GM18499 (cell line): ENCODE results near the gene DSCAML1.

Source experiments
- ATAC-seq: cut with Tn5 transposase; IDR thresholded peaks from one replicate; pipeline ENCODE4 v1.9.1; 2021; ENCODE audit warnings: moderate number of reproducible peaks; ENCODE audit not compliant: insufficient read depth, unreplicated experiment

Gene DSCAML1

DNA sequence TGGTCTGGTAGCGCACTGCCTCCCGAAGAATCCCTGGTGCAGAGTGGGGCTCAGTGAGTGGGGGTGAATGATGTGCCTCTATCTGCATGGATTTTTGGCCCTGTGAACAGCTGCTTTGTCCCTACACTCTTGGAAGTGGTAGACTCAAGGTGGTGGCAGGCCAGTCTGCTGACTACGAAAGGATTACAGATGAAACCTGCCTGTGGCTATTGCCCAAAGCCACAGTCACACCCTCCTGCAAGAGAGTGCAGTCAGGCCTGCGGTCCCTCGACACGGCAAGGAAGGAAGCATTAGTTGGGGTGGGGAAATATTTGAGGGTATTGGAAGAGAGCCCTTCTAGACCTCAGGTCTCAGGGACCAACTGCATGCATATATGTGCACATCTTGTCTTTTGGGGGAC lies 63.7 kb downstream of the DSCAML1 start:
- ATAC-seq: no peak

DNA sequence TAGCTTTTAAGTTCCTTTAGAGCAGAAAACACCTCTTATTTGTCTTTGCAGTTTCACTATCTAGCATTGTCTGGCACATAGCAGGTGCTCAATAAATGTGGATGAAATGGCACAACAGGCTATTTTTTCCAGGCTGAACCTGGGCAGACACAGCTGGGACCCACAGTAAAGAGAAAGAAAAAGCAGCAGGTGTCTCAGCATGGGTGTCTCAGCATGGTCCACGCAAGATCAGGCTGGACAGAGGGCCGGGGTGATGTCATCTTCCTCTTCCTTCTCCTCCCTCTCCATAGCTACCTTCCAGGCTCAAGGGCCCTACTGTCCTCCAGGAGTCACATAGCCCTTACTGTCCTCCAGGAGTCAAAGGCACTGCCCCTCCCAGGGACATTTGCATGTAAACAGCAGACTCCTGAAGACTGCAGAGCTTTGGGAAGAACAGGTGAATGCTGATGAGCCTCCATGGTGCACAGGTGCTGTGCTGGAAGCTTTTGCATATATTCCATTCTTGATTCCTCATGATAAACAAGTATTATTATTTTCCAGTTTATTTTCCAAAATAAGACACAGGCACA lies 65.2 kb downstream of the DSCAML1 start:
- ATAC-seq: no peak

DNA sequence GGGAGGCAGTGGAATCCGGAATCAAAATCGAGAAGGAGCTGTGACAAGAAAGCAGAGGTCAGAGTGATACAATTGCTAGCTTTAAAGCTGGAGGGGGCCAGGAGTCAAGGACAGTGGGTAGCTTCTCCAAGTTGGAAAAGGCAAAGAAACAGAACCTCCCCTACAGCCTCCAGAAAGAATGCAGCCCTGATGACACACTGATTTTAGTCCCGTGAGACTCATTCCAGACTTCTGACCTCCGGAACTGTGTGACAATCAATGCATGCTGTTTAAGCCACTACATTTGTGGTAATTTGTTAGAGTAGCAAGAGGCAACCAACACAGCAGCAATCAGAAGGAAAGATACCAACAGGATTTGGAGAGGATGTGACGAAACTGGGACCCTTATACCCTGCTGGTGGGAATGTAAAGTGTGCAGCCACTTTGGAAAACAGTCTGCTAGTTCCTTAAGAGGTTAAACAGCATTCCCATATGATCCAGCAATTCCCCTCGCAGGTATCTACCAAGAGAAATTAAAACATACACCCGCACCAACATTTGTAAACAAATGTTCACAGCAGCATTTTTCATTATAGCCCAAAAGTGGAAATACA lies 66.7 kb downstream of the DSCAML1 start:
- no peak for ATAC-seq

DNA sequence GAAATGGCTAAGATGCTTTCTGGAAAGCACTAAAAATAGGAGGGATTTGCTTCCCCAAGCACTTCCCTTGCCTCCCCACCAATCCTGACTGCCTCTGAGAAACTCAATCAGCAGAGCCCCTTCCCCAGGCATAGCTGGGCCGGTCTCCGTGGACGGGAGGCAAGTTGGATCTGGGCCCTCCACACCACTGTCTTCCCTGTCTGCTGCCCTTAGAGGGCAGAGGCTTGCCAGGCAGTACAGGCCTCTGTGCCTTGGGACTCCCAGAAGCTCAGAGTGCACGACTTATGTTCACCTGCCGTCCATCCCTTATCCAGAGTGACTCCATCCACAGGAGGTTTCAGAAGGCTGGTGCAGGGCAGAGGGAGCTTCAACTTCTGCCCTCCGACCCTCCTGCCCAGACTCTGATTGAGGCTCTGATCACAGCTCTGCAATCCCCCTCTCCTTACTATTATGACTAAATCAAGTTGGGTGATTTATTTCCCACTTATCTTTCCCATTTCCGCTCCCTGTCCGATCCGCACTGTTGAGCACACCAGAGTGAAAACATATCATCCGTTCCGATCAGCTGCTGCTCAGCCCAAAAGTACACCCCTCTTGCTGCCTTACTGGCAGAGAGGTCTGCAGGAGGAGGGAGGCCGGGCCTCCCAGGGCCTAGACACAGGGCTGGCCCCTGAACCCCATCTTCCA lies 71.8 kb downstream of the DSCAML1 start:
- no peak for ATAC-seq

DNA sequence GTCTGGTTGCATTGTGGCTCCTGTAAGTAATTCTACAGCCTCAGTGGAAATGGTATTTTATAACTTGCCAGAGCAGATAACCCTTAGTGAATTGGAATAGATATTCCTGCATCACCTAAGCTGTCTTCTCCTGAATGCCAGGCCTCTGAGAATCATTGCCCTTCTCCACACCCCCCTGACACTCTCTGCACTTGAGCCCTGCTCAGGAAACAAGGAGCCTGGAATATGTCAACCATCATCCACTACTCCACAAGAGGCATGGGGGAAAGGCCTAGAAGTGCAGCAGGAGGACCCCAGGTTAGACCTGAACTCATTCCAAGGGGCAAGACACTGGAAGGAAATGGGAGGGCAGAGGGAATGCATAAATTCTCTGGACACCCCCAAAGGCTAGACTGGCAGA lies 72.4 kb downstream of the DSCAML1 start:
- no peak for ATAC-seq

DNA sequence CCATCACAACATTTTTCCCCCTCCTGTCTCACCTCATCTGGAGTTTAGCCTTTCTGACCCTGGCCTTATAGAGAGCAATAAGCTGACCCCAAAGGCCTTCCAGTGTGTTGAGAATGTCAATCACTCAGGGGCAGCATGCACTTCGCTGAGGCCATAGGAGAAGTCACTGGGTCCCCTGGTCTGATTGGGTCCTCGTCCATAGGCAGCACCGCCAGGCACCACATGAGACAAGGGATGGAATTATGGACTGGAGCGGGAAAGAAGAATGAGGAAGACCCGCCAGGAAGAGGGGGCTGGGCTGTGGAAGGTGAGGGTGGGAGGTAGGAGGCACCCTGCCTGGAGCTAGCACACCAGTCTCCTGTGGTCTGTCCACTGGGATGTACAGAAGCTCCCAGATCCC lies 72.9 kb downstream of the DSCAML1 start:
- no peak for ATAC-seq

DNA sequence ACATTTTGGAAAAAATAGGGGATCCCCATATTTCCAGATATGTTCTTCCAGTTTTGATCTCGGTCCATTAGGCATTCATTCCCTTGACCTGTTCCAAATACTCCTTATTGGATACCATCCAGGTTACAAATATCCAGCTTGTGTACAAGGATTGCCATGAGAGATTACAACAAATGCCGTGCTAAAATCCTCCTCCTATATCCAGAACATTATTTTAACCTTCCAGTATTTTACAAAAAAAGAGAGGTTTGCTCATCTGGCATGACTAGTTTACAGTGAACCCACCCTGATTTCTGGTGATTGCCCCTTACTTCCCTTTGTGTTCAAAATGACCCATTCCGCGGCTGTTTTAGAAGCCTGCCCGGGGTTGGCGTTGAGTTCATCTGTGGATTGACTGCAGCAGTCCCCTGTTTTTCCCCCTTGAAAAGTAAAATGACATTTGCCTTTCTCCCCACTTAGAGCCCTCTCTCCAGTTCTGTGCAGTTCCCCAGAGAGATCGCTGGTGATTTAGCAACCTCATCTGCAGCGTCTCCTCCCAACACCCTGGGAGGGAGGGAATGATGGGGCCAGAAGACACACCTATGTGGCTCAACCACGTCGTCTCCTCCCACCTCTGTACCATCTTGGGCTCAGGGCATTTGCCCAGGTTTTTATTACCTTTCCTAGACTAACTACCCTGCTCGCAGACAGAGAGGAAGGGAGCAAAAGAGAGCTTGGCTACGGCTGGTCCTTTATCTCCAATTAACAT lies 73.6 kb downstream of the DSCAML1 start:
- no peak for ATAC-seq

DNA sequence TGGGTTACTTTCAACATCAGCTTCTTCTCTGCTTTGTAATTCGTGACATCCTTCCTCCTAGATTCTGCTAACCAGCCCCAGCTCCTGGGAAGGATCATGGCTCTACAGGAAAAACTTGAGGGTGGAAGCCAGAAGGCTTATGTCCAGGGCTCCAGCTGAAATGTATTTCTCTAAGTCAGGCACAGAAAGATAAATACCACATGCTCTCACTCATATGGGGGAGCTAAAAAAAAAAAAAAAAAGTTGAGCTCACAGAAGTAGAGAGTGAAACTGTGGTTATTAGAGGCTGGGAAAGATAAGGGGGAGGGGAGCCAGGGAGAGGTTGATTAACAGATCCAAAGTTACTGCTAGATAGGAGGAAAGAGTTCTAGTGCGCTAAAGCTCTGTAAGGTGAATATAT lies 74.9 kb downstream of the DSCAML1 start:
- ATAC-seq: no peak

DNA sequence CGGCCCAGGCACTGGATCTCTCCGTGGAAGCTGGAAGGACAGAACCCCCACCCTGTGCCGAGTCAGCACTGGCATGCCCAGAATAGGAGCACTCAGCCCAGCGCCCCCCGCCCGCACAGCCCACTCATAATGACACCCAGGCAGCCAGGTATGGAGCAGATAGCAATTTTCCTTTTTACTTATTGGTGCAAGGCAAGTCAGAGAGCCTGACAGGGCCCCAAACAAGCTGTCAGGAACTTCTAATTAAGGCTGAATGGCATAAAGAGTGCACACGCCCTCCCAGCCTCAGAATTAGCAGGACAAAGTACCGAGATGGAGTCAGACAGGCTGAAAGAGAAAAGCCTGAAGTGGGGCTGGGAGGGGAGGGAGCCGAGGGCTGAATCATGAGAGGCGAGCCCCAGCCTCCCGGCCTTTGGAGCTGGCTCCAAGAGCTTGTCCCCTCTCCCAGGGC lies 76.9 kb downstream of the DSCAML1 start:
- ATAC-seq: no peak

DNA sequence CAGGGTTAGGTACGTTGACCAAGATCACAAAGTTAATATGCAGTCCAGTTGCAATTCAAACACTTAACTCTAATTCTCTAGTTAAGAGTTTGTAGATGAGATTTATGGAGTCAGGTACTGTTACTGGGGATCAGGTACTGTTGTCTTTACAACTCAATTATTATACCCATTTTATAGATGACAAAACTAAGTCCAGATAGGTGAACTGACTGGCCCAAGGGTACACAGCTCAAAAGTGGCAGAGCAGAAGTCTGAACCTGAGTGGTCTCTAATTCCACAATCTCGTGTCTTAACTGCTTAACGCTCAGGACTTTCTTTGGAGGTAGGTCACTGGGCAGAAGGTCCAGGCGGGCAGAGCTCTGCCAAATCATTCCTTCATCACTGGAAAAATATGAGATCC lies 77.5 kb downstream of the DSCAML1 start:
- ATAC-seq: no peak

DNA sequence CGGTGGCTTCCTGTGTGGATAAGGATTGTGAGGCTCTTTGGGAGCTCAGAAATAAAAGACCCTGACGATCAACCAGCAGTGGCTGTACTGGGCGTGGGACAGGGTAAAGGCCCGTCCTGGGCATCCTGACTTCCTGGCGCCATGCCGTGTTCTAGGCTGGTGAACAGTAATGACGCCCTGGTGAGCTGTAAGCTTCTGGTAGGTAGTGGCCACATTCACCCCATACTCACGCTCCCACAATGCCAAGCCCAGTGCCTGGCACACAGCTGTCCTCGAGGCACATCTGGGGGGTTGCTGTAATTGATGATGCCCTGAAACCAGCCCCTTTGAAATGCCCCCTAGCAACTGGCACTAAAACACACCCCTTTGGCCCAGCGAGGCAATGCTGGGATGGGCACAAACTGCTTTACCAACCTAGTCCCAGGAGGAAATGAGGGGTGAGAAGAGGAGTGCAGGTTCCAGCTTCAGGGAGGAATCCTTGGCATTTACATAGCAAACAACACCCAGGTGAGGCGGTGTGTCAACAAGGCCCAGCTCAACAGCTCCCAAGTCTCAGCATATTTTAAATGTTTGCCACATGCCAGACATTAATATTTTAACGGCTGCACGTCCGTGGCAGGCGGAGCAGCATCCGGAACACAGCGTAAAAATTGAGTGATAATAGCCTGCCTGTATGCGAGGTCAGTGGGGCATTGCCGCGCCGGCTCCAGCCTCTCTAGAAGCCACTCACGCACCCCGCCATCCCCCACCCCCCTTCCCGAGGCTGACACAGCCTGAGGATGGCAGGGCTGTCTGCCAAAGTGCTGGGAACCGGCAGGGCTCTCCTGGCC lies 79.3 kb downstream of the DSCAML1 start:
- ATAC-seq: no peak

DNA sequence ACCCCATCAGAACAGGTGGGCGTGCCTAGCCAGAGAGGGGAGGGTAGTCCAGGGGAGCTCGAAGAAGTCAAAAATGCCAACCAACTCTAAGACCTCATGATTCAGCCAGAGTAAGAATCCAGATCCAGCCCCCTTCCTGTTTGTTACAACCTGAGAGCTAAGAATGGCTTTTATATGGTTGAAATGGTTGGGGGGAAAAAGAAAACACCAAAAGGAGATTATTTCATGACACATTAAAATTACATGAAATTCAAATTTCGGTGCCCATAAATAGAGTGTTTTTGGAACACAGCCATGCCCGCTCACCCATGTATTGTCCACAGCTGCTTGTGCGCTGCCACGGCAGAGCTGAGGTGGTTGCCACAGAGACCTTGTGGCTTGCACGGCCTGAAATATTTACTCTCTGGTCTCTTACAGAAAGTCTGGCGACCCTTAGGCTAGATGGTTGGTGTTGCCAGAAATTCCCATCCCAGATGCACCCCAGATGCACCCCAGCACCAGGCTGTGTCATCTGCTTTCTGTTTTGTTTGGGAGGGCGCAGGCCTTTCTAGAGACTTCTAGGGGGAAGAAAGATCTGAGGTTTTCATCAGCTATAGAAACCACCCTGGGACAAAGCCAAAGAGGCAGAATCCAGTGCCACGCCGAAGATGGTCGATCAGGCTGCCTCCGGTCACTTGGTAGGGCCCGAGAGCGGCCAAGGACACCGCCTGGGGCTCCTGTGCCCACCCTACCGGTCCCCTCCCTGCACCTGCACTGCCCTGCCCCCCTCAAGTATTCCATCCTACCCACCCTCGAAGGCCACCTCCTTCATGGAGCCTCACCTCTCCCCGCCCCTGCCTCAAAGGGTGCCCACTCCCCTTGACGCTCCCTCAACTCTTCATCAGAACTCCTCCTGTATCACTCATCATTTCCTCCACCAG lies 80.2 kb downstream of the DSCAML1 start:
- ATAC-seq: no peak

DNA sequence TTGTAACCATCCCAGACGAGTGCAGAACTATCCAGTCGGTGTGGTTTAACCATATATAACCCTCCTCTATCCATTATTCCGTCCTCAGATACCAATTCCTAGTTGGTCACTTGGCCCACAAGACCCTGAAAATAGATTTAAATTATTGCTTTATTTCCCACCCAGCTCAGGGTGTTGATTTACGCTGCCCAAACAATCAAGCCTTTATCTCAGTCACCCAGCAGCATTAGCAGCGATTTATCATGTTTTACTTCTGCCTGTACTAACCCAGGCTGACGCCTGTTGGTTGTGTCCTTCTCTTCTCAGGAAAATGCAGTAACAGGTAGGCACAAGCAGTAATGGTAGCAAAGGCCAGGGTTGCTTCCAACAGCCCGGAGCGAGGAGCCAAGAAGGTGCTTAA lies 81.2 kb downstream of the DSCAML1 start:
- ATAC-seq: no peak

DNA sequence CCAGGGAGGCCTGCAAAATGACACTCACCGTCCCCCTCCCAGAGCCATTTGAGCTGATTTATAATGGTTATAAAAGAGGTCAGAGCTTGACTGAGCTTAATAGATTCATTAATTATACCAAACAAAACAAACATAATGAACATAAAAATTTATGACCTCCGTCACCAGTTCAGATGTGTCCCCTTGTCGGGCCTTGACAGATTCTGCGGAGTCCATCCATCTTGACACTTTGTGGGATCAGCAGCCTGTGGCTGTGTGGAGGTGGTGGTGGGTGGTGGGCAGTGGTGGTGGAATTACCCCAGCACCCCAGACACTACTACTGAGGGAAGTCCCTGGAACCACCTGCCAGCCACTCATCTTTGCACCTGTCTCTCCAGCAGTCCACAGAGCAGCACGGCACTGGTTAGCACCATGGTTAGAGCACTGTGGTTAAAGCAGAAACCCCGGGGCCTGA lies 83.5 kb downstream of the DSCAML1 start:
- no peak for ATAC-seq

DNA sequence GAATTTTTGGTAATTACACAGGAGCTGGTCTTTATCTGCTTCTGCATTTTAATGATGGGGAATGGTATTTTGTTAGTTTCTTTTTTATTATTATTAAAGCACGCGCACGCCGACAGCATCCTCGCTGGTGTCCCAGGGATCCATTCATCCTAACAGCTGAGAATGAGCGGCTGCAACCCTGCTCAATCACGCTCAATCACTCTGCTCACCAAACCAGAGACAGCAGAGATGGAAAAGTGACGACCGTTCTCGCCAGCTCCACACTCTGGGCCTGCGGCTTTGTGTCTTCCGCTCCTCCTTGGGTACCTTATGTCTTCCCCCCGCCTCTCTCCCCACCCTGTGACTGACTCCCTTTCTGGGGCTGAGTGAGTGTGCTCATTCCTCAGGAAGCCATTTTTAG lies 84.5 kb downstream of the DSCAML1 start:
- ATAC-seq: no peak

DNA sequence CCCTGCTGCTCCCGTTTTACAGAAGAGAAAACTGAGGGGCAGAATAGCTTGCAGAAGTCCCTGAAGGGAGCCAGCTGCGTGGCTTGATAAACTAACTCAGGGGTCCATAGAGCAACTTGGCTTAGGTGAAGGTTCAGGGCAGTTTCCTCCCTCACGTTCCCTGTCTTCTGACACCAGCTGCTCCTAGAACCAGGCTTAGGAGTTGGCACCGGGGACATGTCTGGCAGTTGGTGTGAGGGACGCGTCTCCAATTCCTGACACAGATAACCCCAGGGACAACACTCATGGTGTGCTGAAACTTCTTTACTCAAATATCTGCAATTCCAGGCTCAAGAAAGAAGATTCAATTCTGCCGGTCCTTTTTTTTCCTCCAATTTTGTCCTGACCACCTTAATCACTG lies 85.7 kb downstream of the DSCAML1 start:
- no peak for ATAC-seq

DNA sequence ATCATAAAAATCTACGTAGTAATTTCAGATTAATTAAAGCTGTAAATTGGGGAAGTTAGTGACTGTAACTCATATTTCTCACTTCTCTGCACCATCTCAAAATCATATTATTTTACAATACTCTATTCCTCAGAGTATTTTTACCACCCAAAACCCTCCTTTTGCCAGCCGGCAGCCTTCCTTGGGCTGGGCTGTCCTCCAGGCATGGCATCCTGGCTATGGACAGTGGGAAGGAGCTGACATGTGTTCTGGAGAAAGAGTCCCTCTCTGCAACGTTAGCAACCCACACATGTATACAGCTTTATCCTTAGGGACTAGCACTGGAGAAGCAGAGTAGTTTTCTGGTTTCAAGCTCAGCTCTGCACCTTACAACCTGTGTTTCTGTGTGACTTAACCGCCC lies 86.8 kb downstream of the DSCAML1 start:
- ATAC-seq: no peak

DNA sequence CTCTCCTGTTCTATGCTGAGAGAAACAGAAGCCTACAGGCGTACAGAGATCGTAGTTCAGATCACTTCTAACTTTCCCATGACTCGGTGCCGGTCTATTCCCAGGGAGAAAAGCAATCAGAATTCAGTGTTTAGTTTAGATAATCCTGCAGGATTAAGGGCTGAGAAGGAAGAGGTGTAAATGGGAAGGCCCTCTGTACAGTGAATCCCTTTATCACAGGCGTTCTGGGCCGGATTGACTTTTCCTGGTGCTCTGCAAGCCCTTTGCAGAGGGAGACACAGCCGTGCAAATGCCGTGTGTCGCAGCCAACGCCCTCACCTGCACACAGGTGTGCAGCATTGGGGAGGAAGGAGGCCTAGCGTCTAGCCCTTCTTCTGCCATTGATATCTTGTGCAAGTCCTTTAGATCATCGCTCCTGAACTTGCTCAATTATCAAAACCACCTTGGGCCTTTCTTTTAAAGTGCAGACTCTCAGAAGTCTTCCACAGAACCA lies 90.6 kb downstream of the DSCAML1 start:
- no peak for ATAC-seq

DNA sequence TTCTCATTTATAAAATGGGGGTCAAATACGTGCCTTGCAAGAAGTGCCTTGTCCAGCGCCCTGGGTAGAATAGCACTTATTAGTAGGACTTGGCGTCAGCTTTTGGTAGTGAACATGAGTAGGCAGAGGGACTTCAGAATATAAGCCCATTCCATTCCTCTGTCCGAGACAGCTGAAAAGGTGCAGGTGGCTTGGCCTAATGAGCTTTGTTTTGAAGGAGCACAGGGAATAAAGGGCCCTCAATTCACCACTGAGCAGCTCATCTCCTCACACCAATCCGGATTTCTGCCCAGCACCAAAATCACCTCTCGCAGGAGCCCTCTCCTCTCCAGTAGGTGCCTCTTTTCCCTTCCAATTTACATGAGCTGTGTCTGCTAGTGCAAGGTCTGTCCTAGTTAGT lies 91.2 kb downstream of the DSCAML1 start:
- no peak for ATAC-seq
